ENCODE data around the gene EMILIN3.
A peak's percentile ranks its signal among the peaks of the same experiment; 100 is the strongest.

Gene EMILIN3

GRCh38 chr20:41352106-41352505, 14.5 kb downstream of the EMILIN3 start:
- no peak overlapping the region for H3K4me3 ChIP-seq (ENCODE audit: low read length)
- TF ChIP-seq ZNF274 (IDR thresholded peaks at IDR 0.05; ENCODE audit: low read depth, low read length): no peak

- H3K4me3 ChIP-seq (ENCODE audit: low read length): no peak overlapping the region
- no peak for TF ChIP-seq ZNF274 (IDR thresholded peaks at IDR 0.05; ENCODE audit: low read depth, low read length)
These were observed 16.1 kb downstream of the EMILIN3 start for GRCh38 chr20:41350408-41350962.

GRCh38 chr20:41349943-41350342, 16.7 kb downstream of the EMILIN3 start:
- no peak overlapping the region for H3K4me3 ChIP-seq (ENCODE audit: low read length)
- no peak for TF ChIP-seq ZNF274 (IDR thresholded peaks at IDR 0.05; ENCODE audit: low read depth, low read length)

GRCh38 chr20:41349266-41349665, 17.4 kb downstream of the EMILIN3 start:
- no peak for TF ChIP-seq ZNF274 (IDR thresholded peaks at IDR 0.05; ENCODE audit: low read depth, low read length)
- no peak overlapping the region for H3K4me3 ChIP-seq (ENCODE audit: low read length)

- TF ChIP-seq ZNF274 (IDR thresholded peaks at IDR 0.05; ENCODE audit: low read depth, low read length): no peak
- no peak overlapping the region for H3K4me3 ChIP-seq (ENCODE audit: low read length)
These were observed 18.0 kb downstream of the EMILIN3 start for GRCh38 chr20:41348430-41349172.

GRCh38 chr20:41347523-41348429, 18.8 kb downstream of the EMILIN3 start:
- no peak overlapping the region for H3K4me3 ChIP-seq (ENCODE audit: low read length)
- TF ChIP-seq ZNF274 (IDR thresholded peaks at IDR 0.05; ENCODE audit: low read depth, low read length): no peak

GRCh38 chr20:41345729-41346067, 20.9 kb downstream of the EMILIN3 start:
- no peak for TF ChIP-seq ZNF274 (IDR thresholded peaks at IDR 0.05; ENCODE audit: low read depth, low read length)
- H3K4me3 ChIP-seq (ENCODE audit: low read length): no peak overlapping the region

GRCh38 chr20:41344938-41345728, 21.5 kb downstream of the EMILIN3 start:
- no peak overlapping the region for H3K4me3 ChIP-seq (ENCODE audit: low read length)
- TF ChIP-seq ZNF274 (IDR thresholded peaks at IDR 0.05; ENCODE audit: low read depth, low read length): no peak

GRCh38 chr20:41344477-41344876, 22.1 kb downstream of the EMILIN3 start:
- no peak overlapping the region for H3K4me3 ChIP-seq (ENCODE audit: low read length)
- TF ChIP-seq ZNF274 (IDR thresholded peaks at IDR 0.05; ENCODE audit: low read depth, low read length): no peak

GRCh38 chr20:41342474-41343464, 23.8 kb downstream of the EMILIN3 start:
- TF ChIP-seq ZNF274 (IDR thresholded peaks at IDR 0.05; ENCODE audit: low read depth, low read length): no peak
- H3K4me3 ChIP-seq (ENCODE audit: low read length): no peak overlapping the region

GRCh38 chr20:41340327-41341055, 26.1 kb downstream of the EMILIN3 start, which contains the start of gene LPIN3:
TSS of gene LPIN3 (plus strand) at chr20:41340821. CDS start at chr20:41345804, 4,983 bp downstream.
- TF ChIP-seq ZNF274 (IDR thresholded peaks at IDR 0.05; ENCODE audit: low read depth, low read length): no peak
- peak within 1 kb of the TSS; percentile 17; the same call in 1 of the 2 replicates for H3K4me3 ChIP-seq (ENCODE audit: low read length)

GRCh38 chr20:41339957-41340326, 26.7 kb downstream of the EMILIN3 start:
- no peak overlapping the region; the same call in 1 of the 2 replicates for H3K4me3 ChIP-seq (ENCODE audit: low read length)
- TF ChIP-seq ZNF274 (IDR thresholded peaks at IDR 0.05; ENCODE audit: low read depth, low read length): no peak

All from GM08714 (cell line).